K562 (cell line): ENCODE results near the gene ANKRD31.
"Not testable (repeated sequence)": the region's sequence is repeated elsewhere in the genome, so short reads cannot be mapped to it uniquely, and the experiment has no call there.

Source experiments
- ZNF217 ChIP-seq: sonication (generic); formaldehyde crosslinking; IDR thresholded peaks from 2 replicates; pipeline ENCODE4 v1.8.0; 2022; ENCODE audit warnings: mild to moderate bottlenecking, missing genetic modification reagents
- TF ChIP-seq, protein P1 (sequence below), 2 experiments: fragments of 450-650 bp in 1 of 2; sonication (generic) in 1 of 2; formaldehyde crosslinking in 1 of 2; IDR thresholded peaks; 2 replicates each; pipeline versions ENCODE4 v1.7.1 to v1.9.0; 2016 to 2022; ENCODE audit warnings: inconsistent platforms in 1 of 2, mild to moderate bottlenecking in 1 of 2, missing genetic modification reagents in 1 of 2

DNA sequence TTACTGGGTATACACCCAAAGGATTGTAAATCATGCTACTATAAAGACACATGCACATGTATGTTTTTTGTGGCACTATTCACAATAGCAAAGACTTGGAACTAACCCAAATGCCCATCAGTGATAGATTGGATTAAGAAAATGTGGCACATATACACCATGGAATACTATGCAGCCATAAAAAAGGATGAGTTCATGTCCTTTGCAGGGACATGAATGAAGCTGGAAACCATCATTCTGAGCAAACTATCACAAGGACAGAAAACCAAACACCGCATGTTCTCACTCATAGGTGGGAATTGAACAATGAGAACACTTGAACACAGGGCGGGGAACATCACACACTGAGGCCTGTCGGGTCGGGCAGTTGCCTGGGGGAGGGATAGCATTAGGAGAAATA, 61.8 kb downstream of the ANKRD31 start:
- TF ChIP-seq ZNF217 (CRISPR knock-in tag), result not testable (repeated sequence)
- TF ChIP-seq, protein P1, sequence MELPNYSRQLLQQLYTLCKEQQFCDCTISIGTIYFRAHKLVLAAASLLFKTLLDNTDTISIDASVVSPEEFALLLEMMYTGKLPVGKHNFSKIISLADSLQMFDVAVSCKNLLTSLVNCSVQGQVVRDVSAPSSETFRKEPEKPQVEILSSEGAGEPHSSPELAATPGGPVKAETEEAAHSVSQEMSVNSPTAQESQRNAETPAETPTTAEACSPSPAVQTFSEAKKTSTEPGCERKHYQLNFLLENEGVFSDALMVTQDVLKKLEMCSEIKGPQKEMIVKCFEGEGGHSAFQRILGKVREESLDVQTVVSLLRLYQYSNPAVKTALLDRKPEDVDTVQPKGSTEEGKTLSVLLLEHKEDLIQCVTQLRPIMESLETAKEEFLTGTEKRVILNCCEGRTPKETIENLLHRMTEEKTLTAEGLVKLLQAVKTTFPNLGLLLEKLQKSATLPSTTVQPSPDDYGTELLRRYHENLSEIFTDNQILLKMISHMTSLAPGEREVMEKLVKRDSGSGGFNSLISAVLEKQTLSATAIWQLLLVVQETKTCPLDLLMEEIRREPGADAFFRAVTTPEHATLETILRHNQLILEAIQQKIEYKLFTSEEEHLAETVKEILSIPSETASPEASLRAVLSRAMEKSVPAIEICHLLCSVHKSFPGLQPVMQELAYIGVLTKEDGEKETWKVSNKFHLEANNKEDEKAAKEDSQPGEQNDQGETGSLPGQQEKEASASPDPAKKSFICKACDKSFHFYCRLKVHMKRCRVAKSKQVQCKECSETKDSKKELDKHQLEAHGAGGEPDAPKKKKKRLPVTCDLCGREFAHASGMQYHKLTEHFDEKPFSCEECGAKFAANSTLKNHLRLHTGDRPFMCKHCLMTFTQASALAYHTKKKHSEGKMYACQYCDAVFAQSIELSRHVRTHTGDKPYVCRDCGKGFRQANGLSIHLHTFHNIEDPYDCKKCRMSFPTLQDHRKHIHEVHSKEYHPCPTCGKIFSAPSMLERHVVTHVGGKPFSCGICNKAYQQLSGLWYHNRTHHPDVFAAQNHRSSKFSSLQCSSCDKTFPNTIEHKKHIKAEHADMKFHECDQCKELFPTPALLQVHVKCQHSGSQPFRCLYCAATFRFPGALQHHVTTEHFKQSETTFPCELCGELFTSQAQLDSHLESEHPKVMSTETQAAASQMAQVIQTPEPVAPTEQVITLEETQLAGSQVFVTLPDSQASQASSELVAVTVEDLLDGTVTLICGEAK (IDR thresholded peaks at IDR 0.05), result not testable (repeated sequence)
- TF ChIP-seq, protein P1 (CRISPR knock-in tag; IDR thresholded peaks at IDR 0.05), result not testable (repeated sequence)
